ENCODE results near the gene ZNF625.

The ZNF625 gene

DNA sequence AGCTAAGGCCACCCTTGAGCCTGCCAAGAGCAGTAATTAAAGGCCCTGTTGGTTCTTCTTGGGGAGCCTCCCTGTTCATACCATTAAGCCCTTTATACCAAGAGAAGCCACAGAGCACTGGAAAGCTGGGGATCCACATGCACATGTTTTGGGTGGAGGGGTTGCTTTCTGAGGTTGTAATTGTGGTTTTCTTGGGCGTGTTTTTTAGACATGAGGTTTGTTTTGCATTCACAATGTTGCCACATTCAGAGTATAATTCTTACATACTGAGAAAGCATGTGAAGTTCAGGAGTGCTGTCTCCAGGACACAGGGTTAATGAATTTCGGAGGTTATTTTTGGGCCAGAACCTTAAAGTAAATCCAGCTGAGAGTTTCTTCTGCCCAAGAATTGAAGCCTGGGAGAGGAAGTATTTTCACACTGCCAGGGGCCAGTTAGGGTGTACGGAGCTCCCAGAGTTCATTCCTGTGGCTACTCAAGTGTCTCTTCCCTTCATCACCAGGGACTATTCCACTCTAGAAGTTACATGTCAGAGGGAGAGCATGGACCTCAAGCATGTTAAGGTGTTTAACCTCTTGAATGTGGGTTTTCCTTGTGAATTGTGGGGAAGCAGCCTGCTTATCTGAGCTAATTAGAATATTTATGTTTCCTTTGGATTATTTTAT lies 43.4 kb upstream of the ZNF625 start:
- no peak overlapping the region for H3K4me3 ChIP-seq (ENCODE audit: insufficient read depth, low read length, poor library complexity, severe bottlenecking)
- H3K27ac ChIP-seq (ENCODE audit: low read depth, low read length) = no peak overlapping the region
- TF ChIP-seq EZH2phosphoT487 (conservative IDR thresholded peaks at IDR 0.05; ENCODE audit: low read length) = no peak
- TF ChIP-seq, protein P1, sequence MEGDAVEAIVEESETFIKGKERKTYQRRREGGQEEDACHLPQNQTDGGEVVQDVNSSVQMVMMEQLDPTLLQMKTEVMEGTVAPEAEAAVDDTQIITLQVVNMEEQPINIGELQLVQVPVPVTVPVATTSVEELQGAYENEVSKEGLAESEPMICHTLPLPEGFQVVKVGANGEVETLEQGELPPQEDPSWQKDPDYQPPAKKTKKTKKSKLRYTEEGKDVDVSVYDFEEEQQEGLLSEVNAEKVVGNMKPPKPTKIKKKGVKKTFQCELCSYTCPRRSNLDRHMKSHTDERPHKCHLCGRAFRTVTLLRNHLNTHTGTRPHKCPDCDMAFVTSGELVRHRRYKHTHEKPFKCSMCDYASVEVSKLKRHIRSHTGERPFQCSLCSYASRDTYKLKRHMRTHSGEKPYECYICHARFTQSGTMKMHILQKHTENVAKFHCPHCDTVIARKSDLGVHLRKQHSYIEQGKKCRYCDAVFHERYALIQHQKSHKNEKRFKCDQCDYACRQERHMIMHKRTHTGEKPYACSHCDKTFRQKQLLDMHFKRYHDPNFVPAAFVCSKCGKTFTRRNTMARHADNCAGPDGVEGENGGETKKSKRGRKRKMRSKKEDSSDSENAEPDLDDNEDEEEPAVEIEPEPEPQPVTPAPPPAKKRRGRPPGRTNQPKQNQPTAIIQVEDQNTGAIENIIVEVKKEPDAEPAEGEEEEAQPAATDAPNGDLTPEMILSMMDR (IDR thresholded peaks at IDR 0.05; ENCODE audit: insufficient read depth, low read length, poor library complexity, severe bottlenecking) = no peak
- H3K4me2 ChIP-seq (ENCODE audit: low read depth, low read length, poor library complexity, severe bottlenecking) = no peak overlapping the region
- peaks cover 9% of the 10 kb centered on the region; the same call in 1 of the 2 replicates for H3K36me3 ChIP-seq (ENCODE audit: low read length)
- no peaks in the 10 kb centered on the region for H3K9me2 ChIP-seq (replicated peaks; ENCODE audit: insufficient read depth, low read length)
- no peak overlapping the region for H3K9ac ChIP-seq (ENCODE audit: low read length)
- H3K79me2 ChIP-seq (ENCODE audit: insufficient read depth, low read length) = peaks cover 3% of the 10 kb centered on the region; the same call in 1 of the 2 replicates
- H2AFZ ChIP-seq (ENCODE audit: low read depth, low read length, severe bottlenecking) = no peak overlapping the region
- no peaks in the 10 kb centered on the region for H3K27me3 ChIP-seq (ENCODE audit: low read length)
- H3K9me3 ChIP-seq (ENCODE audit: insufficient read depth, low read length) = 0 out of 2 replicates have a peak, but pooled peaks cover 5% of the 10 kb centered on the region
- H4K20me1 ChIP-seq (ENCODE audit: low read depth, low read length) = no peaks in the 10 kb centered on the region
- H3F3A ChIP-seq (ENCODE audit: insufficient read depth) = no peaks in the 10 kb centered on the region

DNA sequence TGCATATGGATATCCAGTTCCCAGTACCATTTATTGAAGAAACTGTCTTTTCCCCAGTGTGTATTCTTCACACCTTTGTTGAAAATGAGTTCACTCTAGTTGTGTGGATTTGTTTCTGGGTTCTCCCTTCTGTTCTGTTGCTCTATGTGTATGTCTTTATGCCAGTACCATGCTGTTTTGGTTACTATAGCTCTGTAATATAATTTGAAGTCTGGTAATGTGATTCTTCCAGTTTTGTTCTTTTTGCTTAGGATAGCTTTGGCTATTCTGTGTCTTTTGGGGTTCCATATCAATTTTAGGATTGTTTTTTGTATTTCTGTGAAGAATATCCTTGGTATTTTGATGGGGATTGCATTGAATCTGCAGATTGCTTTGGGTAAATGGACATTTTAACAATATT lies 41.6 kb upstream of the ZNF625 start:
- H4K20me1 ChIP-seq (ENCODE audit: low read depth, low read length) = no peaks in the 10 kb centered on the region
- no peak overlapping the region for H3K4me3 ChIP-seq (ENCODE audit: insufficient read depth, low read length, poor library complexity, severe bottlenecking)
- H2AFZ ChIP-seq (ENCODE audit: low read depth, low read length, severe bottlenecking) = no peak overlapping the region
- no peak overlapping the region for H3K27ac ChIP-seq (ENCODE audit: low read depth, low read length)
- H3K27me3 ChIP-seq (ENCODE audit: low read length) = no peaks in the 10 kb centered on the region
- no peaks in the 10 kb centered on the region for H3F3A ChIP-seq (ENCODE audit: insufficient read depth)
- TF ChIP-seq, protein P1 (IDR thresholded peaks at IDR 0.05; ENCODE audit: insufficient read depth, low read length, poor library complexity, severe bottlenecking) = no peak
- no peak for TF ChIP-seq EZH2phosphoT487 (conservative IDR thresholded peaks at IDR 0.05; ENCODE audit: low read length)
- 0 out of 2 replicates have a peak, but pooled peaks cover 5% of the 10 kb centered on the region for H3K9me3 ChIP-seq (ENCODE audit: insufficient read depth, low read length)
- no peak overlapping the region for H3K4me2 ChIP-seq (ENCODE audit: low read depth, low read length, poor library complexity, severe bottlenecking)
- peaks cover 9% of the 10 kb centered on the region; the same call in 1 of the 2 replicates for H3K36me3 ChIP-seq (ENCODE audit: low read length)
- no peaks in the 10 kb centered on the region for H3K9me2 ChIP-seq (replicated peaks; ENCODE audit: insufficient read depth, low read length)
- no peak overlapping the region for H3K9ac ChIP-seq (ENCODE audit: low read length)
- H3K79me2 ChIP-seq (ENCODE audit: insufficient read depth, low read length) = no peaks in the 10 kb centered on the region

DNA sequence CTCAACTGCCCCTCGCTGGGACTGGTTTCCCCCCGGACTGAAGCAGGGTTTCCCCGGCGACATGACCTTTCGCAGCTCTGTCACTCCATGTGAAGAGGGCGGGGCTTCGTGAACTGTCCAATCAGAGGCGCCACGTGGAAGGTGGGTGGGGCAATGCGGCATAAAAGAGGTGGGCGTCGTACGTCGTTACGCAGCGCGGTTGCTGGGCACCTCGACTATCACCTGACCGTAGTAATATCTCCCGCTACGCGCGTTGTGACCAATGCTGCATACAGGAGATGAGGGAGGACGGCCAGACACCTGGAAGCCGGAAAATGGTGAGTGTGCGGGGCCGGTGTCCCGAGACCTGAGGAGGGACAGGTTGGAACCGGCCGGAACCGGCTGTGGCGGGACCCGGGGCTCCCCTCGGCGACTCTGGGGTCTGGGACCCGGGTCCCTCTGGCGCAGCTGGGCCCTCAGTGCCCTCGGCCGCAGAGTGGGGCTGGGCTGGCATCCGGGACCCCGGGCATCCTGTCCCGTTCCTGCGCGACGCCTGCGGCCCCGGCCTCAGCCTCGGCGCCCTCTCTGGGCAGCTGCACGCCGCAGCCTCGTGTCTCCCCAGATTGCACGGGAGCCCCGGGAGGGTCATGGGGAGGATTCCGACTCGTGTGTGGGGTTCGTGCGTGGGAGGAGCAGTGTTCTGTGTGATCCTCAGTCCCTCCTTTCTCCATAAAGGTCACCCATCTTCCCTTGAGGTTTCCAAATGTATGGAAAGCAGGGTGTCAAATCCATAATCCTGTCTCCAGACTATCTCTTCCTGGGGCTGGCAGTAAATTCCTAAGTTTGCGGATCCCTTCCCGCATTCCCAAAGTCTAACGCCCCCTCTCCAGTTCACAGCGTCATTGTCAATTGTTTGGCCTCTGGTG lies 38.5 kb upstream of the ZNF625 start:
- H3F3A ChIP-seq (ENCODE audit: insufficient read depth) = no peaks in the 10 kb centered on the region
- no peaks in the 10 kb centered on the region for H3K9me2 ChIP-seq (replicated peaks; ENCODE audit: insufficient read depth, low read length)
- H3K36me3 ChIP-seq (ENCODE audit: low read length) = peaks cover 25% of the 10 kb centered on the region
- peaks cover 5% of the 10 kb centered on the region; the same call in 1 of the 2 replicates for H3K9me3 ChIP-seq (ENCODE audit: insufficient read depth, low read length)
- H4K20me1 ChIP-seq (ENCODE audit: low read depth, low read length) = no peaks in the 10 kb centered on the region
- TF ChIP-seq EZH2phosphoT487 (conservative IDR thresholded peaks at IDR 0.05; ENCODE audit: low read length) = no peak
- TF ChIP-seq, protein P1 (IDR thresholded peaks at IDR 0.05; ENCODE audit: insufficient read depth, low read length, poor library complexity, severe bottlenecking) = no peak
- H3K9ac ChIP-seq (ENCODE audit: low read length) = no peak overlapping the region
- no peaks in the 10 kb centered on the region for H3K27me3 ChIP-seq (ENCODE audit: low read length)
- H3K79me2 ChIP-seq (ENCODE audit: insufficient read depth, low read length) = no peaks in the 10 kb centered on the region
- H3K27ac ChIP-seq (ENCODE audit: low read depth, low read length) = no peak overlapping the region
- H3K4me2 ChIP-seq (ENCODE audit: low read depth, low read length, poor library complexity, severe bottlenecking) = no peak overlapping the region
- no peak overlapping the region for H3K4me3 ChIP-seq (ENCODE audit: insufficient read depth, low read length, poor library complexity, severe bottlenecking)
- no peak overlapping the region for H2AFZ ChIP-seq (ENCODE audit: low read depth, low read length, severe bottlenecking)

All from SU-DHL-6 (cell line).